ENCODE measurements around the gene PRRG2.

The PRRG2 gene

DNA sequence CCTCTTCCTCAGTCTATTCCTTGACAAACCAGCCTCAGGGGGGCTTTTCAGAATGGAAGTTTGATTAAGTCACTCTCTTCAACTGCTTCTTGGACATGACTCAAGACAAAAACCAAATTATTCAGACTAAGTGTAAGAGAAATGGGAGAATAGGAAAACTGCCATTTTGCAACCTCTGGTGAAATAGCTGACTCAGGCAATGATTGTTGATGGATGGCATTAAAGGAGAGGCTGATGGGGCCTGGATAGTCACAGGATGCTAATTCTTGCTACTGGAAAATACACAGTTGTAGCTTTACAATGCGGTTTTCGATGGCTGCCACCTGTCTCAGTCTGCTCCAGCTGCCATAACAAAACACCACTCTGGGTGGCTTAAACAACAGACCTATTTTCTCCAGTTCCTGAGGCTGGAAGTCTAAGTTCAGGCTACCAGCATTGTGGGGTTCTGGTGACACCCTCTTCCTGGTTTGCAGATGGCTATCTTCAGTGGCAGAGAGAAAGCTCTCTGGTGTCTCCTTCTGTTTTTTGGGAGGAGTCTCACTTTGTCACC, 6.8 kb upstream of the PRRG2 start:
- TF ChIP-seq, protein P1, sequence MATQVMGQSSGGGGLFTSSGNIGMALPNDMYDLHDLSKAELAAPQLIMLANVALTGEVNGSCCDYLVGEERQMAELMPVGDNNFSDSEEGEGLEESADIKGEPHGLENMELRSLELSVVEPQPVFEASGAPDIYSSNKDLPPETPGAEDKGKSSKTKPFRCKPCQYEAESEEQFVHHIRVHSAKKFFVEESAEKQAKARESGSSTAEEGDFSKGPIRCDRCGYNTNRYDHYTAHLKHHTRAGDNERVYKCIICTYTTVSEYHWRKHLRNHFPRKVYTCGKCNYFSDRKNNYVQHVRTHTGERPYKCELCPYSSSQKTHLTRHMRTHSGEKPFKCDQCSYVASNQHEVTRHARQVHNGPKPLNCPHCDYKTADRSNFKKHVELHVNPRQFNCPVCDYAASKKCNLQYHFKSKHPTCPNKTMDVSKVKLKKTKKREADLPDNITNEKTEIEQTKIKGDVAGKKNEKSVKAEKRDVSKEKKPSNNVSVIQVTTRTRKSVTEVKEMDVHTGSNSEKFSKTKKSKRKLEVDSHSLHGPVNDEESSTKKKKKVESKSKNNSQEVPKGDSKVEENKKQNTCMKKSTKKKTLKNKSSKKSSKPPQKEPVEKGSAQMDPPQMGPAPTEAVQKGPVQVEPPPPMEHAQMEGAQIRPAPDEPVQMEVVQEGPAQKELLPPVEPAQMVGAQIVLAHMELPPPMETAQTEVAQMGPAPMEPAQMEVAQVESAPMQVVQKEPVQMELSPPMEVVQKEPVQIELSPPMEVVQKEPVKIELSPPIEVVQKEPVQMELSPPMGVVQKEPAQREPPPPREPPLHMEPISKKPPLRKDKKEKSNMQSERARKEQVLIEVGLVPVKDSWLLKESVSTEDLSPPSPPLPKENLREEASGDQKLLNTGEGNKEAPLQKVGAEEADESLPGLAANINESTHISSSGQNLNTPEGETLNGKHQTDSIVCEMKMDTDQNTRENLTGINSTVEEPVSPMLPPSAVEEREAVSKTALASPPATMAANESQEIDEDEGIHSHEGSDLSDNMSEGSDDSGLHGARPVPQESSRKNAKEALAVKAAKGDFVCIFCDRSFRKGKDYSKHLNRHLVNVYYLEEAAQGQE (IDR thresholded peaks at IDR 0.05; ENCODE audit: insufficient read depth in 1 of 2, low read depth in 2 of 2, low read length in 2 of 2) = no peak
- TF ChIP-seq SIN3A (IDR thresholded peaks at IDR 0.05; ENCODE audit: borderline replicate concordance, insufficient read depth, low read length) (no peak), TAF1 (IDR thresholded peaks at IDR 0.05; ENCODE audit: borderline replicate concordance, insufficient read depth, low read length) (no peak), POLR2AphosphoS5 (IDR thresholded peaks at IDR 0.05; ENCODE audit: low read depth, low read length) (no peak), FOXP2 (optimal IDR thresholded peaks at IDR 0.05; ENCODE audit: borderline replicate concordance, extremely low read depth, extremely low read length, insufficient read depth) (no peak)

DNA sequence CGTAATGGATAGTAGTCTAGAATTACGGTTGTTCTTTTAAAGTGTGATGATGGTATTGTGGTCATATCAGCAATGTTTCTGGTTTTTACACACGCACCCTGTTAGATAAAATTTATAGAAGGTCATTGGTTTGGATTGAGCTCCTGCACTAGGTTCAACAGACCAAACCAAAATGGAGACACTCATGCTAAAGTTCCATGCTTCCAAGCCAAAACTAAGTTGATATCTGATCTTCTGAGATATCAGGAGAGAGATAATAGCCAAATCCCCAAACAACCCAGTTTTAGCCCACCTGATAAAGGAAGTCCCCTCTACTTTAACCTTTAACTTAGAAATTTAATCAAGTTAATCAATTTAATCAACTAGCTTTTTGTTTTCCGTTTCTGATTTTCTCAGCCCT, 1.9 kb upstream of the PRRG2 start:
- TF ChIP-seq TAF1 (IDR thresholded peaks at IDR 0.05; ENCODE audit: borderline replicate concordance, insufficient read depth, low read length) (no peak), SIN3A (IDR thresholded peaks at IDR 0.05; ENCODE audit: borderline replicate concordance, insufficient read depth, low read length) (no peak), POLR2AphosphoS5 (IDR thresholded peaks at IDR 0.05; ENCODE audit: low read depth, low read length) (no peak), FOXP2 (optimal IDR thresholded peaks at IDR 0.05; ENCODE audit: borderline replicate concordance, extremely low read depth, extremely low read length, insufficient read depth) (no peak)
- TF ChIP-seq, protein P1 (IDR thresholded peaks at IDR 0.05; ENCODE audit: insufficient read depth in 1 of 2, low read depth in 2 of 2, low read length in 2 of 2) = no peak

DNA sequence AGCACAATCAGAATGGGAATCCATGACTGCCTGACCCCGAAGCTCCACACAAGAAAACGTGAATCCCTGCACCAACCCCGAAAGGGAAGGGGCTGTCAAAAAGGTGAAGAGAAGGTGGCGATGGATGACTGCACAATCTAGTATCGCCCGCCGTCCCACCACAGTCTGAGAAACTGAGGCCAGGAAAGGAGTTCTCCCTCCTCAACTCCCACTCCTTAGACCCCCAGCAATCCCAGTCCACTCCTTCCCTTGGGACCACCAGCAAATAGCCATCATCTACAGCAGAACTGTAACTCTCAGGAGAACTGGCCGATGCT, 1.2 kb upstream of the PRRG2 start:
- TF ChIP-seq TAF1 (IDR thresholded peaks at IDR 0.05; ENCODE audit: borderline replicate concordance, insufficient read depth, low read length) = no peak
- TF ChIP-seq POLR2AphosphoS5 (IDR thresholded peaks at IDR 0.05; ENCODE audit: low read depth, low read length) = no peak
- TF ChIP-seq, protein P1 (IDR thresholded peaks at IDR 0.05; ENCODE audit: insufficient read depth in 1 of 2, low read depth in 2 of 2, low read length in 2 of 2) = no peak
- TF ChIP-seq SIN3A (IDR thresholded peaks at IDR 0.05; ENCODE audit: borderline replicate concordance, insufficient read depth, low read length) = no peak
- TF ChIP-seq FOXP2 (optimal IDR thresholded peaks at IDR 0.05; ENCODE audit: borderline replicate concordance, extremely low read depth, extremely low read length, insufficient read depth) = no peak

DNA sequence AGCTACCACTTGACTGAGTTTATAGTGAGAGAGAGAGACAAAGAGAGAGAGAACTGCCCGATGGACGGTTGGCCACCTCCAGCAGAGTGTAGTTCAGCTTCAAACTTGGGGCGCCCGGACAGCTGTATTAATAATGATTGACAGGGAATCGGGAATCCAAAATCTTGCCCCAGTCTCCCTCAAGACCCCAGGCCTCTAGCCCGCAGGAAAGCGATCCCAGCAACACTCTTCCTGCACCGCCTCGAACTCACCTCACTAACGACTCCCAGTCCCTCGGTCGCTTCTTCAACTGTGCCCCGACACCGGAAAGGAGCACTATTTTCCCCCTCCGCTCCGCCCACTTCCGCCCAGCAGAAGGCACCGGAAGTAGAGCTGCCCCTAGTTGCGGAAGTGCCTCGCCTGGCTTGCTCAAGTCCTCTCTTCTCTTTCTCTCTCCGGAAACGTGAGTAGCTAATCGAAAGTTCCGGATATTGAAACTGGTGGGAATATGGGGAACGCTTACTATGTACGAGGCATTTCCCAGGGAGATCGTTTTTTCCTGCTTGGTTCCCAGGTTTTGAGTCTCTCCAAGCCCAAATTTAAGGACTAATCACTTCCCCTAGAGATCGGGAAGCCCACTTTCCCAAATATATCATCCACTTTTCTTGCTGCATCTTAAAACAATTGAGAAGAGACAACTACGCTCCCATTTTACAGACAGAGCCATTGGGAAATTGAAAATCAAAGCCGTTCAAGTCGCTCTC, 681 bp upstream of the PRRG2 start, which contains the start of gene NOSIP:
Gene NOSIP (minus strand): TSS at position 293 of the 743 bp plus-strand sequence. CDS start 19,865 bp downstream, outside the sequence.
- TF ChIP-seq SIN3A (IDR thresholded peaks at IDR 0.05; ENCODE audit: borderline replicate concordance, insufficient read depth, low read length) (0 out of 2 replicates have a peak, but pooled peaks have one; percentile 73), POLR2AphosphoS5 (IDR thresholded peaks at IDR 0.05; ENCODE audit: low read depth, low read length) (peak; percentile 99), FOXP2 (optimal IDR thresholded peaks at IDR 0.05; ENCODE audit: borderline replicate concordance, extremely low read depth, extremely low read length, insufficient read depth) (no peak), TAF1 (IDR thresholded peaks at IDR 0.05; ENCODE audit: borderline replicate concordance, insufficient read depth, low read length) (peak; percentile 99)
- TF ChIP-seq, protein P1 (IDR thresholded peaks at IDR 0.05; ENCODE audit: insufficient read depth in 1 of 2, low read depth in 2 of 2, low read length in 2 of 2) = peak in 1 of 2 experiments; percentile 18; a peak in 2 of 4 replicates

Measured in PFSK-1 (cell line).